ENCODE results near the gene ELF1.
"Not testable (repeated sequence)": the region's sequence is repeated elsewhere in the genome, so short reads cannot be mapped to it uniquely, and the experiment has no call there.

ELF1 gene

GRCh38 chr13:40895227-40896184 is 123.6 kb downstream of the ELF1 start:
- no peak for DNase-seq (ENCODE audit: low read depth in 2 of 3, low spot score in 2 of 3)

GRCh38 chr13:40893573-40893972 is 125.5 kb downstream of the ELF1 start:
- DNase-seq (ENCODE audit: low read depth in 2 of 3, low spot score in 2 of 3), result not testable (repeated sequence)

GRCh38 chr13:40886017-40886416 is 133.1 kb downstream of the ELF1 start:
- no peak for DNase-seq (ENCODE audit: low read depth in 2 of 3, low spot score in 2 of 3)

GRCh38 chr13:40884175-40884574 is 134.9 kb downstream of the ELF1 start:
- DNase-seq (ENCODE audit: low read depth in 2 of 3, low spot score in 2 of 3), result not testable (repeated sequence)

Measured in activated CD8-positive, alpha-beta memory T cell treated with anti-CD3 and anti-CD28 coated beads for 48 hours (primary cell).